ENCODE results near the gene SERPINB12. TPM values are rescaled to one million over a fixed set of nuclear protein-coding genes. Genes with fewer than 3 reads are reported as not detected.

The SERPINB12 gene, protein sequence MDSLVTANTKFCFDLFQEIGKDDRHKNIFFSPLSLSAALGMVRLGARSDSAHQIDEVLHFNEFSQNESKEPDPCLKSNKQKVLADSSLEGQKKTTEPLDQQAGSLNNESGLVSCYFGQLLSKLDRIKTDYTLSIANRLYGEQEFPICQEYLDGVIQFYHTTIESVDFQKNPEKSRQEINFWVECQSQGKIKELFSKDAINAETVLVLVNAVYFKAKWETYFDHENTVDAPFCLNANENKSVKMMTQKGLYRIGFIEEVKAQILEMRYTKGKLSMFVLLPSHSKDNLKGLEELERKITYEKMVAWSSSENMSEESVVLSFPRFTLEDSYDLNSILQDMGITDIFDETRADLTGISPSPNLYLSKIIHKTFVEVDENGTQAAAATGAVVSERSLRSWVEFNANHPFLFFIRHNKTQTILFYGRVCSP
- total RNA-seq: not detected

DNA sequence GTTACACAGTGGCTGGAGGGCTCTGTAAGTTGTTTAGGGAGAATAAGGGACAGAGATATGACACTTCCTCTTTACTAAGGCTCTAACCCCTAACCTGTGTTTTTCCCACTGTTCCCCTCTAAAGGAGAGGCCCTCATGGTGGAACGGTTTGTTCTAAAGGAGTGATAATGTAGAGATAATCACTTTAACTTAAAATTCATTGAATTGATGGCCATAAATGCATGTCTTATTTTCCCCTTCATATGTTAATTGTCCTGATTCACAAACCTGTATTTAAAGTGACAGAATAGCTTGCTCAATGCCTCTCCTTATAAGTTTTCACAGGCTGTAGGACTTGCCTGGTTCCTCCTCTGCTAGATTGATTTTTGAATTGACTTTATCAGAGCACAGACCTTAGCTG is at the start of gene SERPINB12:
Gene SERPINB12 (plus strand): TSS at position 301 of the 400 bp plus-strand sequence. CDS start 13,791 bp downstream, outside the sequence.
- intact Hi-C loops (cut with DNase I): no loop called here
- ATAC-seq (no peak), DNase-seq (ENCODE audit: low spot score) (no peak)

DNA sequence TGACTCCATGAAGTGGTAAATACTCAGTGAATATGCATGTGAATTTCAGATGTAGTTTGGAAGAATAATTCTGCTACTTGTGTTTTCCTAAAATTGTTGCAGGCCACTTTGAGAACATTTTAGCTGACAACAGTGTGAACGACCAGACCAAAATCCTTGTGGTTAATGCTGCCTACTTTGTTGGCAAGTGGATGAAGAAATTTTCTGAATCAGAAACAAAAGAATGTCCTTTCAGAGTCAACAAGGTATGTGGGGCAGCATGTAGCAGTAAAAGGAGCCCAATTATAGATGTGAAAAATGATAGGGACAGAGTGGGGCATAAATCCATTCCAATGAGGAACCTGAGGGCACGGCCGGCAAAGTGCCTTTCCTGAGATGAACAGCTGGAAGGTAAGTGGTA is 49.3 kb upstream of the SERPINB12 start:
- ATAC-seq: no peak
- no peak for DNase-seq (ENCODE audit: low spot score)
- intact Hi-C loops (cut with DNase I): no loop called here

DNA sequence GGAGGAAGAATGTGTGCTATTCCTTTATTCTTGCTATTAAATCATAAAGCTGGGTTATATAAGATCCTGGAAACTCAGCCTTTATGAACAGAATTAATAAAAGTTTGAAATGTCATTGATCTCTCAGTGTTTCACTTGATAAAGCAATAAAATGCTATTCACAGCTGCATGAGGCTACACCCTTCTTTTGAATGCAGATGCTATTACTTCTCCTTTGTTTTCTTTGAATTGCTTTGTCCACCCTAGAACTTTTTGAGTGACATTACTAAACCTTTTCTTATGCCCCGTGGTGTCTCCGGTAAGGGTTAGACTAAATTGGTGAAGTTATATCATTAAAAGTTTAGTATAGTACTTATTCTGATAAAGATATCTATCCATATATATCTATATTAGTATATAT is 46.5 kb upstream of the SERPINB12 start:
- ATAC-seq: no peak
- intact Hi-C loops (cut with DNase I): no loop called here
- no peak for DNase-seq (ENCODE audit: low spot score)

DNA sequence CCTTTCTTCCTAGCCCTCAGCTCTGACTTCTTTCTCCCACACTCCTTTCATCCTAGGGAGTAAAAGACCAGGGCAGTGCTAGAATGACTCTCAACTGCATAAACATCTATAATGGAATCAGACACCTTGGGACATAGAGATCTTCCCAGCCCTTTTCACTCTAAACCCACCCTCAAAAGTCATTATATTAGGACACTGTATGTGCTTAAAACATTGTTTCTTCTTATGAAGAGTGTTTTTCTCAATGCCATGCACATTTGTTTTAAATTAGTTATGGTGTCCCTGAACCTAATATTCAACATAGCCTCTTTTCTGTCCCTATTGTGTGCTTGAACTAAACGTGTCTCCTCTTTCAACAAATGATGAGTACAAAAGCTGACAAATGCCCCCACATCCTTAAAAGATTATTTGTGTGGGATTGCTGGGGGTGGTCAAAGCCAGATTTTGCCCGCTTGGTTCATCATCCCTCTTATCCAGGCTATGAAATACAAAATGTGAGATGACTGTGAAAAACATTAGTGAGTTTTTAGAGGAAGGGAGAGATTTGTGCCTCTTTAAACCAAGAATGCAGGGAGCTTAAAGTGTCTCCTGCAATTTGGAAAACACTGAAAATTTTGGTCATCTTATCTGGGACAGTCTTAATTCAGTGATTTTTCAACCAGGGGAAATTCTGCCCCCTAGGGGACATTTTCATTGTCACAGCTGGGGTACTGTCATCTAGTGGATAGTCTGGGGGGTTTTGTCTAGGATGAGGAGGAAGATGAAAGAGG is 36.4 kb upstream of the SERPINB12 start:
- intact Hi-C loops (cut with DNase I): no loop called here
- DNase-seq (ENCODE audit: low spot score): no peak
- no peak for ATAC-seq

DNA sequence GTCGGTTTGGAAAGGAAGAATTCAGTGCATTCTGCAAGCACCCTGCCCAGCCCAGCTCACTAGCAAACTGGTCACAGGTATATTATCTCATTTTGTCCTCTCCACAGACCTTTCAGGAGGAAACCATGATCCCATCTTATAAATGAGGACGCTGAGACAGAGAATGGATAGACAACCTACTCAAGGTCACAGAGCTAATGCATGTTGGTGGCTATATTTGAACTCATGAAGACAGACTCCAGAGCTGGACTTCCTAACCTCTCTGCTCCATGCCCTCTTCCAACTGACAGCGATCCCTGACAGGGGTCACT is 35.9 kb upstream of the SERPINB12 start:
- ATAC-seq (no peak), DNase-seq (ENCODE audit: low spot score) (no peak)
- intact Hi-C loops (cut with DNase I): no loop called here

DNA sequence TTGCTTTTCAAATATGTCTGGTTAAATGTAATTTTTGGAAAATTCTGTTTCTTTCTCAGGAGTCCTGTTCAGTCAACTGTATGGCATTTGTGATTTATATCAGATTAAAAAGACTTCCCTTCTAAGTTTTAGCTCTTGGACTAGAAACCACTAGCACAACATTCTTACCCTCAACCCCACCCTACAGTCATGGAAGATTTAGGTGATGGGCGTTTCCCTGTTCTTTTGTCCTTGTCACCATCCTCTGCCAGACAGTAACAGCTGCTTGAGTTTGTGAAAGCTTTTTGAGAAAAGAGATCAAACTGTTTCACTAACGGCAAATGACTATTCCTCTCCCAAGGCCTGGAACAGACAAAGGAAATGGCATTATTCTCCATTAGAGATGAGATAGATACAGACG is 33.6 kb upstream of the SERPINB12 start:
- intact Hi-C loops (cut with DNase I): no loop called here
- ATAC-seq (no peak), DNase-seq (ENCODE audit: low spot score) (no peak)

DNA sequence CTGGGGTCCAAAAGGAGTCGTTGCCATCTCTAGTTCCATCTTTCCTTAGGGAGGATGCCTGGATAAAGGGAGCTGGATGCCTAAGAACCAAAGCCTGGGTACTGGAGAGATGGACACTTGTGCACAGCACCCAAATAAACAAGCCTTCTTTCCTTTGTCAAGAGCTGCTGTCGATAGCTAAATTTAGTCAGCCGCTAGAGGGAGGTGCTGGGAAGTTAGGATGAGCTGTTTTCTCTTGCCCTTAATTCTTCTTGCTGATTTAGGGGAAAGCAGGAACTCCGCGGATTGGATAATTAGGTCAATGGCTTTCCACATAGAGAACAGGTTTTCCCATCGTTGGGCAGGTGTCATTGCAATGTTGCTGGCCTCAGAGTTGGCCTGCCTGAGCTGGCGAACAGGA is 30.9 kb upstream of the SERPINB12 start:
- DNase-seq (ENCODE audit: low spot score): no peak
- intact Hi-C loops (cut with DNase I): no loop called here
- no peak for ATAC-seq

DNA sequence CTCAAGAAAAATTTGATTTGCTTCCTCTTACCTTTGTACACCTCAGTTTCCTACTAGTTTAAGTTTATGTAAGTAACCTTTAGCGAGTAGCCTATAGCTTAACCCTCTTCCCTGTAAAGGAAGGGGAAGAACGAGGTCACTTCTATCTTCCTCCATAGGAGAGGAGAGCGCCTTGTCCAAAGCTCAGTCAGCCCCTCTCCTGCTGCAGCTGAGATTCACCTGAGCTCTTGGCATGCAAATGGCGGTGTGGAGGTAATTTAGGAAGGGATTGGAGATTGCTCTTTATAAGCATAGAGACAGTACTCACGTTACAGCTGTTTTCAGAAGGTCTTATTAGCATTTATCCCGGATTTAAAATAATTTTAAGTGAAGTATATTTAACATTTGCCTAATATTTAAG is 27.8 kb upstream of the SERPINB12 start:
- no peak for DNase-seq (ENCODE audit: low spot score)
- intact Hi-C loops (cut with DNase I): no loop called here
- no peak for ATAC-seq

DNA sequence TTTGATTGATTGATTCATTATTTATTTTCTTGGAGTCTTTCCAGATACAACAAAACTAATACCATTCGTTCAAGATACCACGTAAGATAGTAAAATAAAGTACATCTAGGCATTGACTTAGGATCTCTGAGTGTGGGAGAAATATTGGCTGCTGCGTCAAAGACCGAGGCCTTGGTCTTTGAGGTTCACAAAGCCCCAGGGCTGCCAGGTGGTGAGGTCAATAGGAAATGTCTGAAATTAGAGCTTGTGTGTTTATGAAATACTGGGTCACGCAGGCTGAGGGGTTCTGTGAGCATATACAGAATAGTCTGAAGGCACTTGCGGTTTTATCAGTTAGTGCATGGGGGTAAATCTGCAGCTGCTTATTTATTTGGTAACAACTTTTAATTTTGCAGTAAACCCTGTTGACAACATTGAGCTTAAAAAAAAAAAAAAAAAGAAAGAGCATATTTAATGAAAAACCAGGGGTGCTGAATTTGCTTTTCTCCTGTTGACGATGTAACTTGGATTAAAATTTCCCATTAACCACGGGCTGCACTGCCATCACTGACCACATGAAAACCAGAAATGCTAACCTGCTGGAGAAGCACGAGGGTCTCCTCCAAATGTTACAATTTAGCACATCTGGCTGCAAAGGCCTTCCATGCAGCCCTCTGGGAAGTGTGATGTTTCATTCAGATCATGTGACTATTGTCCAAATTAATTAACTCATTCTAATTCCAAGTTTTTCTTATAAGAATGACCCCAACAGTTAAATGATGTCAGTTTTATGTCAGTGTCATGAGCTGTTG is 27.1 kb upstream of the SERPINB12 start:
- DNase-seq (ENCODE audit: low spot score) (no peak), ATAC-seq (no peak)
- intact Hi-C loops (cut with DNase I): no loop called here

DNA sequence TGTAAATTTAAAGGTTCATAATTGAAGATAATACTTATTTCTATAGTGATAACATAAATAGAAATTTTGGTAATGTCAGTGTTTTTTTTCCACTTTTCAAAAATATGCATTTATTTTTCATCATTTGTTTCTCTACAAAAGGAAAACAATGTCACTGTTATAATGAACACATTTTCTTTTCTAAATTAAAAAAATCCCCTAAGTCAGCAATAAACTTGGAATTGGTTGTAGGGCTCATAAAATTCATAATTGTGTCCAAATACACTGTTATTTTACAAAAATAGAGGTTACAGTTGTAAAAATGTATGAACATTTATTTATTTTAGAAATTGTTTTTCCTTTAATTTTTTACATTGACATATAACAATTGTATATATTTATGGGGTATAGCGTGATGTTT is 26.4 kb upstream of the SERPINB12 start:
- ATAC-seq: no peak
- intact Hi-C loops (cut with DNase I): no loop called here
- DNase-seq (ENCODE audit: low spot score): no peak

DNA sequence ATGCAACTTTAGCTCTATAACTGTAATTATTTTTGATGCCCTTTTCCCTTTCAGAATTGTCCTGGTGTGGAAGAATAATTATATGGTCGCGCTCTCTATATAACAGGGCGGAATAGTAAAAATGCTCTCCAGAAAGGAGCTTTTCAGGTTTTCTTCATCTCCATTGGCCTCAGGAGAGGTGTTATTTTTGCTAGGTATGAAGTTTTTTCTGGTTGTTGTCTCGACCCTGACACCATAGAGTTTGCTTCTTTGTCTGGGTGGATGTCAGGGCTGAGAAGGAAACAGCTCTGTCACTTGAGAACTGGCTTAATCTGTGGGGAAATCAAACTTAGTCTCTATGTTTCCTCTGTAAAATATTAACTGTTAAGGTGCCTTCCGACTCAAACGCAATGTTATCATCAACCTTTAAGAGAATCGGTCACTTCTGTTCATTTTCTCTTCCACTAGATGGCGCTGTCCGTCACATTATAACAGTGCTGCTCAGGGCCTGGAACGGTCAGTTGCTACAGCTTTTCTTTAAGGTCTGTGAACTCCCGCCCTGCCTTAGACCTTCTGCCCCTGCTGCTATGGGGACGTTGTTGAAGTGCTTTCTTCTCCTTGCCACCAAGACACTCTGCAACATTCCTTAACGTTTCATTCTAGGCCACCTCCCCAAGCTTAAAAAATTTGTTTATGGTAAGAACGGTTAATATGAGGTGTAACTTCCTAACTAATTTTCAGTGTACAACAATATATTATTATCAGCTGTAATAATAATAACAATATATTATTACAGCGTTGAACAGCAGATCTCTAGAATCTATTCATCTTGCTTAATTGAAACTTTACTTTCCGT is 23.8 kb upstream of the SERPINB12 start:
- peak; percentile 68 for DNase-seq (ENCODE audit: low spot score)

DNA sequence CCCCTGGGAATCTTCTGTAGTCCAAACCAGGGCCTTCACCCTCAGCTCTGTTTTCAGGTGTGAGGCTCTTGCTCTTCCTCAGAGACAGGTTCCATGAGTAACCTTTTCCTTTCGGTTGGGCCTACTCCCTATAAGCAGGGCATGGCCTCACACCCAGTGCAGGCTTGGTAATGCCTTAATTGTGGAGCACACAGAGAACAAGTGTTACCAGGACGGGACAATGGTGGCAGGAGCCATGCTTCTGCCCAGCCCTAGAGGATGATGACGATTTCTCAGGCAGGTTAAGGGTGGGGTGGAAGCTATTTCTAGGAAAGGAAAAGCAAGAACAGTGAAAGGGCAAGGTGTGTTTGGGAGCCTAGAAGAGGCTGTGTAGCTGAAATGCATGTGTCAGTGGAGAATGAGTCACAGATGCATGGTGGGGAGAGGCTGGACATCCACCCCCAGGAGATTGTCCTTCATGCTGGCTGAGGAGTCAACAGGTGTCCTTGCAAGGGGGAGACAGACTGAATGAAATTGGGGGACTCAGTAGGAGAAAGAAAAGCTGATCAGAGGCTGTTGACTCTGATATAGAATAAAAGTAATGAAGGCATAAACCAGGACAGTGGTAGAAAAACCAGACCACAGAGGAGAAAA is 22.0 kb upstream of the SERPINB12 start:
- DNase-seq (ENCODE audit: low spot score) (no peak), ATAC-seq (no peak)
- intact Hi-C loops (cut with DNase I): no loop called here

More for the DNA sequence above, 23.8 kb upstream of the SERPINB12 start:
- peak; percentile 88 for ATAC-seq
- intact Hi-C loops (cut with DNase I): no loop called here

DNA sequence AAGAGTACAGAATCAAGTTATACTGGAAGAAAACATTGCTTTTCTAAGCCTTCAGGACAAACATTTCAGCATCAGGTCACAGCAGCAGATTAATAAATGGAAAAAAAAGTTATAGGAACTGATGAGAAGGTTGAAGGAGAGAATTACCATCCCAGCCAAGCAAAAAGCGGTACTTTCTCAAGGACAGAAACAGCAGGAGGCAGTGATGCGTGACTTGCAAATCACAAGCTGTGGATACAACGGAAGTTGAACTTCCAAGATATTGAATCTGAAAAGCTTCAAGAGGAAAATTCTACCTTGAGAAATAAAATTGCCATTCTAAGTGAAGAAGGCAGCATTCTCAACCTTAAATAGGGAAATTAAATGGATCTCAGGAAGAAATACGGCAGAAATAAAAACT is 18.5 kb upstream of the SERPINB12 start:
- no peak for ATAC-seq
- no peak for DNase-seq (ENCODE audit: low spot score)
- intact Hi-C loops (cut with DNase I): no loop called here

DNA sequence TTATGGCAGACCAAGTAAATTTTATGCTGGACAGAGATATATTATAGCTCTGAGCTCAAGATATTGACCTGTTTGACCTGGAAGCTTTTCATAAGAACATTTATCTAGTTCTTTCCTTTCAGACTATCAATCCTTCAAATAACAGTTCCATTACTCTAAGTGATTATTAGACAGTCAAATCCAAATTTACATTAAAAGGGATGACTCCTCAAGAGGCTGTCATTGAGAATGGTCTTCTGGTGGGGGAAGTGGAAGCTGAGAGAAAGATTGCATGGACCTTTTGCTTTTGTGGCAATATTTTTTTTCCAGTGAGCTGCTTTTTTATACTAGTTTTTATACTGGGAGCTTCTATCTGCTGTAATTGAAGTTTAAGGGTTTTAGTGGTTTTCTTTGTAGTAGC is 14.9 kb upstream of the SERPINB12 start:
- ATAC-seq (no peak), DNase-seq (ENCODE audit: low spot score) (no peak)
- intact Hi-C loops (cut with DNase I): no loop called here

DNA sequence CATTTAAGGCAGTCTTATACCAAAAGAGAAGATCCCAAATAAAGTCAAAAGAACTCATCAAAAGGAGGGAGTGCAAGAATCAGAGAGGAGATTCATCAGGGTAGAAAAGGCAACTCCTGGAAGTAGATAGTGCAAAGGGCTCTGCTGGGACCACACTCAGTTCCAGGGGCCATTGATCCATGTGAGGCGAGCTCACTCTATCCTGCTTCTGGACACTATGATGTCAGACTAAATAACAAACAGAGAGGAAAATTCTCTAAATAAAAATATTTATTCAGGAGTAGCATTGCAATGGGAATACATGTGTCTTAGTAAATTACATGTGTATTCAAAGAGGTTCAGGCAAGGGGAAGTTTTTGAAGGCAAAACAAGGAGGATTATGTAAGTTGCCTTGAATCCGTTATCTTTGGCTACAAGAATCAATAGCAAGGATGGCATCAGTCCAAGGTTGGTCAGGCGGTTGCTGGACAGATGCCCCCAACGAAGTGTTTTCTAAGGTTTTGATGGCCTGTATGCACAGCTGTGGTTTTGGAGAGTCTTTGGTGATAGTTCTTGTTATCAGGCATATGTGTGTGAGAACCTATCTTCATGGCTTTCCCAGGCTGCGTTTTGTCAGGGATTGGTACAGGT is 13.2 kb upstream of the SERPINB12 start:
- ATAC-seq (peak; percentile 85), DNase-seq (ENCODE audit: low spot score) (no peak)
- intact Hi-C loops (cut with DNase I): no loop called here

DNA sequence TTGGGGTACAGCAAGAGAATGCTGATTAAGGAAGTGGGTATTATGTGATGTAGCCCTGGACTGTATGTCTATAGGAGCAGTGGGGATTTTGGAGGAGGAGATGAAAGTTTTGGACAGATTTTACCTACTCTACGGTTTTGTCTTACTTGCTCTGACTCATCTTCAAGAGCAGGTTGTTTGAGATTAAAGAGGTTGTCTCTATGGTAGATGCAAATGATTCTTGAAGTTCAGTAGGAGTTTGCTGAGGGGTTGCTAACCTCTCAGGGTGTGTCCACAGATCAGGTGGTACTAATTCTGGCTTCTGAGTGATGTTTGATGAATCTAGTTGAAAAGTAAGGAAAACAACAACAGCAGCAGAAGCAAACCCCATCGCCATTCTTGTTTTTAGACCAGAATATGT is 9.7 kb upstream of the SERPINB12 start:
- ATAC-seq: no peak
- intact Hi-C loops (cut with DNase I): no loop called here
- no peak for DNase-seq (ENCODE audit: low spot score)

DNA sequence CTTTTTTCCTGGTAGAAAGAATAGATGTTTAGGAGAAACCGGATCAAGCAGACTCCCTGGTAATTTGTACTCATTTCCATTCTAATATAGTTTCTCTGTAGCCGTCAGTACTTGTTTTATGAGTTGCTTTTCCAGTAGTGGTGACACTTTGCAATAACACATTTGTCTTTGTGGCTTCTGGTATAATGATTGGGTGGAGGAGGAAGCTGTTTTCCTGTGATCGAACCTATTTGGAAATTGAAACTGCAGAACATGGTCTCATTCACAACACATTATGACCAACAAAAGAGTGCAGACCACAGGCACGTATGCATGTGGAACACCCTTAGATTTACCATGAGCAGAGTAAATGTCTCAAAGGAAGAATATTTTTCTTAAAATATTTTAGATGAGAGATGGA is 7.6 kb upstream of the SERPINB12 start:
- intact Hi-C loops (cut with DNase I): no loop called here
- ATAC-seq: no peak
- DNase-seq (ENCODE audit: low spot score): no peak

DNA sequence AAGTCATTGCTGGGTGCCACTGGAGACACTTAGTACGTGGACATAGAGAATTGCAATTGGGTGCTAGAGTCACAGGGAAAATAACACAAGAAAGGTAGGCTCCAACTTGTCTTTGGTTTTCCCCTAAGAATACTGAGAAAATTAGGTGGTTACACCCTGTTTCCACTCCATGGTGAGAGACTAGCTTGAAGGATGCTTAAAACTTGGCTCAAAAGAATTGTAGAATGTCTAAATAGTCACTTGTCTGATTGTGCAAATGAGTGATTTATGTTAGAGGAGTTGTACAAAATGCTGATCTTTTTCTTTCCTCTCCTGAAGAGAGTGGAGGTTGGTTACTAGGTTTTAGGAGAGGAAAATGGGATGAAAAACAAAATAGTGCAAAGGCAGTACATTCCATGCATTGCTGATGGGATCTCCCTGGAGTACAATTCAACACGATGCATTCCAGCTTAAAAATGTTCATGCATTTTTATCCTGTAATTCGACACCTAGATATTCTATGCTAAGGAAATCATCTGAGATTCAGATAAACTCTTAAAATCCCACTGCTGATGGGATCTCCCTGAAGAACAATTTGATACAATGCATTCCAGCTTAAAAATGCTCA is 2.2 kb upstream of the SERPINB12 start:
- intact Hi-C loops (cut with DNase I): no loop called here
- no peak for DNase-seq (ENCODE audit: low spot score)
- ATAC-seq: no peak
